Neutrophil (primary cell): ENCODE data around the gene AP5M1.
"Not testable (repeated sequence)": the region's sequence is repeated elsewhere in the genome, so short reads cannot be mapped to it uniquely, and the experiment has no call there.

Experiments used
- H3K27ac ChIP-seq: fragments of 200-600 bp; sonication (generic); 2 replicates; pipeline ENCODE4 v1.5.1; 2016; ENCODE audit warnings: mild to moderate bottlenecking, moderate library complexity
- H3K27me3 ChIP-seq: fragments of 200-600 bp; sonication (generic); 2 replicates; pipeline ENCODE4 v1.6.0; 2016; ENCODE audit warnings: mild to moderate bottlenecking
- H3K36me3 ChIP-seq: fragments of 200-600 bp; sonication (generic); 2 replicates; pipeline ENCODE4 v1.5.1; 2017
- H3K4me1 ChIP-seq, 2 experiments: fragments of 200-600 bp in 1 of 2; sonication (generic) in 1 of 2; 1 replicate in 1 of 2; 2 replicates in 1 of 2; pipeline versions ENCODE4 v1.5.1 to v1.6.1; 2013 to 2016; ENCODE audit warnings: low read depth in 1 of 2, low read length in 1 of 2, mild to moderate bottlenecking in 1 of 2, moderate library complexity in 1 of 2; ENCODE audit not compliant: control insufficient read depth in 1 of 2, insufficient read depth in 1 of 2
- H3K4me3 ChIP-seq, 2 experiments: fragments of 200-600 bp in 1 of 2; sonication (generic) in 1 of 2; 1 replicate in 1 of 2; 2 replicates in 1 of 2; pipeline ENCODE4 v1.5.1; 2013 to 2016; ENCODE audit warnings: low read depth in 1 of 2, low read length in 1 of 2, mild to moderate bottlenecking in 1 of 2, moderate library complexity in 1 of 2
- H3K9me3 ChIP-seq: fragments of 200-600 bp; sonication (generic); 2 replicates; pipeline ENCODE4 v1.5.1; 2016
- CTCF ChIP-seq: fragments of 200-600 bp; sonication (generic); IDR thresholded peaks from 2 replicates; pipeline ENCODE4 v1.5.1; 2016; ENCODE audit warnings: antibody characterized with exemption

AP5M1 gene

GRCh38 chr14:57243320-57243719 is 25.5 kb upstream of the AP5M1 start:
- Histone ChIP-seq H3K4me1 (no peaks in the 10 kb centered on the region), H3K9me3 (no peaks in the 10 kb centered on the region), H3K36me3 (peaks cover 14% of the 10 kb centered on the region), H3K27ac (no peak overlapping the region), H3K4me3 (no peak overlapping the region), H3K27me3 (no peaks in the 10 kb centered on the region)
- no peak for TF ChIP-seq CTCF

- Histone ChIP-seq H3K27me3 (no peaks in the 10 kb centered on the region), H3K4me1 (no peaks in the 10 kb centered on the region), H3K9me3 (no peaks in the 10 kb centered on the region), H3K36me3 (peaks cover 14% of the 10 kb centered on the region), H3K4me3 (no peak overlapping the region), H3K27ac (no peak overlapping the region)
- TF ChIP-seq CTCF = no peak
Observed at GRCh38 chr14:57244106-57244505, 24.7 kb upstream of the AP5M1 start.

- TF ChIP-seq CTCF = no peak
- no peaks in the 10 kb centered on the region for H3K27me3 ChIP-seq
- no peaks in the 10 kb centered on the region for H3K4me1 ChIP-seq
- H3K36me3 ChIP-seq = peaks cover 12% of the 10 kb centered on the region
- H3K9me3 ChIP-seq = no peaks in the 10 kb centered on the region
- H3K4me3 ChIP-seq = no peak overlapping the region
- no peak overlapping the region for H3K27ac ChIP-seq
Observed at GRCh38 chr14:57245941-57246340, 22.8 kb upstream of the AP5M1 start.

- H3K9me3 ChIP-seq = no peaks in the 10 kb centered on the region
- H3K27ac ChIP-seq = no peak overlapping the region
- H3K4me3 ChIP-seq = no peak overlapping the region
- H3K27me3 ChIP-seq = no peaks in the 10 kb centered on the region
- peaks cover 9% of the 10 kb centered on the region for H3K36me3 ChIP-seq
- no peaks in the 10 kb centered on the region for H3K4me1 ChIP-seq
- TF ChIP-seq CTCF = no peak
Observed at GRCh38 chr14:57246933-57247657, 21.7 kb upstream of the AP5M1 start.

GRCh38 chr14:57254884-57255283 is 13.9 kb upstream of the AP5M1 start:
- TF ChIP-seq CTCF = no peak
- Histone ChIP-seq H3K27ac (no peak overlapping the region), H3K9me3 (no peaks in the 10 kb centered on the region), H3K4me1 (no peaks in the 10 kb centered on the region), H3K27me3 (no peaks in the 10 kb centered on the region), H3K4me3 (no peak overlapping the region), H3K36me3 (no peaks in the 10 kb centered on the region)

- H3K27ac ChIP-seq, H3K4me1 ChIP-seq, H3K9me3 ChIP-seq, H3K27me3 ChIP-seq, H3K36me3 ChIP-seq, H3K4me3 ChIP-seq: not testable (repeated sequence)
Observed at GRCh38 chr14:57258221-57258620, 10.6 kb upstream of the AP5M1 start.
